CD14-positive monocyte (primary cell): ENCODE measurements around the gene TMEM221. TPM values are rescaled to one million over a fixed set of nuclear protein-coding genes. Genes with fewer than 3 reads are reported as not detected.

ENCODE experiments used
- DNase-seq, 3 donors: peaks; one replicate each; pipeline ENCODE4 v3.0.0-alpha.2; 2011 to 2022
- H2AFZ ChIP-seq: 2 replicates; pipeline ENCODE4 v1.6.0; 2012; ENCODE audit warnings: mild to moderate bottlenecking, low read depth, low read length, inconsistent platforms; ENCODE audit not compliant: insufficient read depth, poor library complexity, severe bottlenecking
- H3K27ac ChIP-seq, 2 donors: 1 replicate in 1 of 2; 2 replicates in 1 of 2; pipeline ENCODE4 v1.5.1; 2012 to 2013; ENCODE audit warnings: low read length in 2 of 2, control low read depth in 1 of 2, inconsistent platforms in 1 of 2, low read depth in 1 of 2, mild to moderate bottlenecking in 1 of 2
- H3K27me3 ChIP-seq, 2 donors: one replicate each; pipeline versions ENCODE4 v1.6.0 to v1.6.1; 2011 to 2013; ENCODE audit warnings: low read length in 2 of 2; ENCODE audit not compliant: control insufficient read depth in 2 of 2, insufficient read depth in 2 of 2
- H3K36me3 ChIP-seq, 2 donors: replicated peaks in 1 of 2; 1 replicate in 1 of 2; 2 replicates in 1 of 2; pipeline versions ENCODE4 v1.5.1 to v1.6.1; 2012 to 2013; ENCODE audit warnings: low read length in 2 of 2, control low read depth in 1 of 2, inconsistent platforms in 1 of 2, mild to moderate bottlenecking in 1 of 2; ENCODE audit not compliant: insufficient read depth in 2 of 2, control insufficient read depth in 1 of 2
- H3K4me1 ChIP-seq, 2 donors: 1 replicate in 1 of 2; 2 replicates in 1 of 2; pipeline versions ENCODE4 v1.5.1 to v1.6.1; 2012 to 2013; ENCODE audit warnings: low read length in 2 of 2, control low read depth in 1 of 2, inconsistent platforms in 1 of 2, mild to moderate bottlenecking in 1 of 2, moderate library complexity in 1 of 2; ENCODE audit not compliant: insufficient read depth in 2 of 2, control insufficient read depth in 1 of 2
- H3K4me2 ChIP-seq: replicated peaks from 2 replicates; pipeline ENCODE3; 2012; ENCODE audit warnings: low read length, moderate library complexity, mild to moderate bottlenecking; ENCODE audit not compliant: poor library complexity, severe bottlenecking; ENCODE audit errors: extremely low read depth
- H3K4me3 ChIP-seq, 3 experiments: fragments of 200-600 bp in 1 of 3; sonication (generic) in 1 of 3; replicated peaks in 1 of 3; 1 replicate in 2 of 3; 2 replicates in 1 of 3; pipeline ENCODE4 v1.5.1; 2011 to 2013; ENCODE audit warnings: low read length in 3 of 3, mild to moderate bottlenecking in 3 of 3, control low read depth in 2 of 3, low read depth in 2 of 3, inconsistent platforms in 1 of 3, moderate library complexity in 1 of 3
- H3K79me2 ChIP-seq: 2 replicates; pipeline ENCODE4 v1.6.0; 2012; ENCODE audit warnings: mild to moderate bottlenecking, control low read depth, inconsistent platforms, low read length, moderate library complexity; ENCODE audit not compliant: insufficient read depth
- H3K9ac ChIP-seq: 2 replicates; pipeline ENCODE4 v1.6.0; 2017; ENCODE audit warnings: low read length, mild to moderate bottlenecking; ENCODE audit not compliant: insufficient read depth, poor library complexity, severe bottlenecking
- H3K9me3 ChIP-seq, 2 donors: replicated peaks in 1 of 2; 1 replicate in 1 of 2; 2 replicates in 1 of 2; pipeline versions ENCODE4 v1.5.1 to v1.6.1; 2012 to 2013; ENCODE audit warnings: low read length in 2 of 2, control low read depth in 1 of 2; ENCODE audit not compliant: control insufficient read depth in 1 of 2, insufficient read depth in 1 of 2
- H4K20me1 ChIP-seq: 2 replicates; pipeline ENCODE4 v1.6.0; 2012; ENCODE audit warnings: mild to moderate bottlenecking, low read length, control low read depth, moderate library complexity; ENCODE audit not compliant: insufficient read depth
- H3K27ac Mint-ChIP-seq, 7 donors: one replicate each; pipeline ENCODE4 v1.8.0; 2020; ENCODE audit warnings: mild to moderate bottlenecking in 7 of 7, mixed read lengths in 7 of 7, moderate library complexity in 6 of 7, inconsistent platforms in 2 of 7
- H3K27me3 Mint-ChIP-seq, 3 donors: one replicate each; pipeline ENCODE4 v1.8.0; 2021 to 2022; ENCODE audit warnings: low read depth in 3 of 3, mild to moderate bottlenecking in 3 of 3, mixed read lengths in 3 of 3, moderate library complexity in 3 of 3, inconsistent platforms in 1 of 3
- H3K36me3 Mint-ChIP-seq, 2 donors: one replicate each; pipeline ENCODE4 v1.8.0; 2020; ENCODE audit warnings: mixed read lengths in 2 of 2, inconsistent platforms in 1 of 2, mild to moderate bottlenecking in 1 of 2
- H3K4me1 Mint-ChIP-seq: one replicate; pipeline ENCODE4 v1.8.0; 2020; ENCODE audit warnings: mild to moderate bottlenecking, mixed read lengths
- H3K4me3 Mint-ChIP-seq, 2 donors: one replicate each; pipeline ENCODE4 v1.8.0; 2020; ENCODE audit warnings: mild to moderate bottlenecking in 2 of 2, mixed read lengths in 2 of 2, moderate library complexity in 1 of 2
- H3K9me3 Mint-ChIP-seq, 7 donors: one replicate each; pipeline ENCODE4 v1.8.0; 2020 to 2022; ENCODE audit warnings: mixed read lengths in 7 of 7, mild to moderate bottlenecking in 6 of 7, moderate library complexity in 6 of 7, inconsistent platforms in 2 of 7
- CTCF ChIP-seq: fragments of 200-600 bp; IDR thresholded peaks from one replicate; pipeline ENCODE4 v1.8.0; 2022; ENCODE audit warnings: antibody characterized with exemption, mild to moderate bottlenecking
- WGBS: methylation state at CpG from one replicate; pipeline ENCODE4 v1.1.5; 2013; ENCODE audit warnings: missing lambda C conversion rate; ENCODE audit not compliant: insufficient coverage; 5-methylcytosine and 5-hydroxymethylcytosine counted together
- intact Hi-C, 2 donors: fragments of 100-400 bp; cut with micrococcal nuclease; formaldehyde crosslinking; loops; one replicate each; pipeline versions ENCODE4 v1.15.0 to v1.15.1; 2023
- polyA minus RNA-seq: library from RNA; depleted of rRNA, polyadenylated mRNA; stranded (reverse); fragments of >200 nt; gene quantifications from 2 replicates; pipeline ENCODE4 v1.2.3, GENCODE V29; 2012
- polyA plus RNA-seq, 3 donors: library from polyadenylated mRNA; depleted of rRNA in 1 of 3; unstranded in 2 of 3; stranded (reverse) in 1 of 3; fragments of 300-500 nt in 2 of 3; fragments of >200 nt in 1 of 3; fragmentation: Illumina TruSeq in 2 of 3; gene quantifications; 1 replicate in 2 of 3; 2 replicates in 1 of 3; pipeline ENCODE4 v1.2.3, GENCODE V29; 2012 to 2021
- total RNA-seq, 12 experiments: library from RNA in 1 of 12; stranded (reverse) in 1 of 12; fragments of 120-200 nt in 1 of 12; gene quantifications; one replicate each; pipeline ENCODE4 v1.2.4 and lab custom pipeline; 2013 to 2026; ENCODE audit warnings: mixed read lengths in 6 of 12, inconsistent platforms in 1 of 12

The TMEM221 gene
- not detected for total RNA-seq (2013)
- polyA plus RNA-seq = not detected
- not detected in 2 replicates for polyA minus RNA-seq
- 0 to 0.30 (median 0) reads per million in 11 experiments for total RNA-seq (lab: John Stamatoyannopoulos, UW)

- Histone ChIP-seq H3K9ac (no peak within 1 kb of the TSS), H3K27me3 (peaks cover 7 to 30% of the 10 kb centered on the region in 2 donors), H4K20me1 (no peaks in the 10 kb centered on the region), H3K79me2 (no peaks in the 10 kb centered on the region), H2AFZ (no peak within 1 kb of the TSS), H3K4me2 (peak within 1 kb of the TSS; percentile 65), H3K4me1 (peaks cover 20 to 25% of the 10 kb centered on the region in 2 donors), H3K4me3 (peak within 1 kb of the TSS in 1 of 3 experiments; percentile 60), H3K36me3 (no peaks in the 10 kb centered on the region), H3K9me3 (peaks cover 3 to 5% of the 10 kb centered on the region in 2 donors), H3K27ac (no peak within 1 kb of the TSS)
- peak; percentile 64 for TF ChIP-seq CTCF
- Mint-ChIP-seq H3K9me3 (peaks cover 1 to 9% (median 4%) of the 10 kb centered on the region in 7 donors), H3K27ac (peak within 1 kb of the TSS in 1 of 7 donors; percentile 16), H3K4me1 (peaks cover 22% of the 10 kb centered on the region), H3K36me3 (peaks cover 0 to 6% of the 10 kb centered on the region in 2 donors), H3K27me3 (peaks cover 20 to 33% (median 30%) of the 10 kb centered on the region in 3 donors), H3K4me3 (peak within 1 kb of the TSS; percentile 52 to 76)
- intact Hi-C loops = no loop called here
- under 1% methylated on average over 69 of the region's 81 CpGs for WGBS
- peak in 2 of 3 donors; percentile 14 to 49 for DNase-seq
Observed at GRCh38 chr19:17448131-17448967, at the start of gene TMEM221. Gene TMEM221, minus strand, starts transcription at chr19:17448668. Its CDS starts 206 bp downstream, at chr19:17448462.

DNA sequence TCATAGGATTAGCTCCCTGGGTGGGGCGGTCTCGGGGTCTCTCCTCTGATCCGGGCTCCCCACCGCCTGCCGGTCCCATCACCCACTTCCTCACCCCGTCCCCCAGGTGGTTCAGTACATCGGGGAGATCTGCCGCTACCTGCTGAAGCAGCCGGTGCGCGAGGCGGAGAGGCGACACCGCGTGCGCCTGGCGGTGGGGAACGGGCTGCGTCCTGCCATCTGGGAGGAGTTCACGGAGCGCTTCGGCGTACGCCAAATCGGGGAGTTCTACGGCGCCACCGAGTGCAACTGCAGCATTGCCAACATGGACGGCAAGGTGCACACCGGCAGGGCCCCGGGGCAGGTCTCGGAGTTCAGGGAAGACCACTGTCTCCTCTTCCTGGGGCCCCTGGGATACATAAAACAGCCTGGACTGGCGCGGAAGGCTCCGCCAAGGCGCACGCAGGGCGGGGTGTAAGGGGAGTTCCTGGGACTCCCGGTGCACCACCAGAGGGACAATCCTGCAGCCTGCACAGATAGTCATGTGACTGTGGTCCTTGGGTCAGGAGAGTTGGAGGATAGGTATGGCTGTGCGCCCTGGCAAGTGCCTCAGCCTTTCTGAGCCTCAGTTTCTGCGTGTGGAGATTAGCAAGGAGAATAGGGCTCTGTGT lies 48.8 kb upstream of the TMEM221 start:
- no peak for TF ChIP-seq CTCF
- H3K27ac ChIP-seq = no peak overlapping the region
- H3K9ac ChIP-seq = no peak overlapping the region
- H3K4me3 Mint-ChIP-seq = no peak overlapping the region
- H2AFZ ChIP-seq = no peak overlapping the region
- H3K79me2 ChIP-seq = peaks cover 22% of the 10 kb centered on the region
- H3K36me3 ChIP-seq = peaks cover 13 to 26% of the 10 kb centered on the region in 2 donors
- peaks cover 42% of the 10 kb centered on the region for H3K4me1 Mint-ChIP-seq
- peaks cover 0 to 5% (median 0%) of the 10 kb centered on the region in 7 donors for H3K9me3 Mint-ChIP-seq
- H3K27ac Mint-ChIP-seq = no peak overlapping the region
- no peaks in the 10 kb centered on the region for H3K27me3 ChIP-seq
- peaks cover 19 to 50% of the 10 kb centered on the region in 2 donors for H3K36me3 Mint-ChIP-seq
- peaks cover 18% of the 10 kb centered on the region for H4K20me1 ChIP-seq
- intact Hi-C loops = no loop called here
- H3K4me2 ChIP-seq = no peak overlapping the region
- no peak for DNase-seq
- peaks cover 29 to 31% of the 10 kb centered on the region in 2 donors for H3K4me1 ChIP-seq
- 93% methylated on average over 39 of the region's 41 CpGs for WGBS
- no peaks in the 10 kb centered on the region for H3K9me3 ChIP-seq
- peaks cover 0 to 4% (median 0%) of the 10 kb centered on the region in 3 donors for H3K27me3 Mint-ChIP-seq
- H3K4me3 ChIP-seq = no peak overlapping the region
